IMR-90 (cell line): ENCODE data around the gene ZBED1. TPM values are rescaled to one million over a fixed set of nuclear protein-coding genes. Genes with fewer than 3 reads are reported as not detected.
"Not testable (repeated sequence)": the region's sequence is repeated elsewhere in the genome, so short reads cannot be mapped to it uniquely, and the experiment has no call there.

Source experiments
- ATAC-seq: fragments of 200-7000 bp; cut with Tn5 transposase; 2 replicates; pipeline ENCODE4 v1.9.1; 2020; ENCODE audit warnings: low read depth, mild to moderate bottlenecking, moderate library complexity
- BruUV-seq: library from RNA; stranded (reverse); fragments of 400-500 nt; replicated peaks from 2 replicates; lab custom pipeline; 2021; lab: Mats Ljungman, UMichigan
- CTCF ChIA-PET: fragments of 300-600 bp; formaldehyde crosslinking; extraction: SDS; loops from one replicate; lab custom pipeline; 2021; ENCODE audit warnings: antibody characterized with exemption; lab: Yijun Ruan, JAX
- POLR2A ChIA-PET: fragments of 300-600 bp; sonication (Branson Sonifier 250); formaldehyde crosslinking; loops from one replicate; lab custom pipeline; 2022; ENCODE audit warnings: antibody characterized with exemption; ENCODE audit not compliant: unreplicated experiment; lab: Charles Lee
- DNase-seq: peaks from one replicate; pipeline ENCODE4 v3.0.0; 2013
- H2AFZ ChIP-seq: replicated peaks from 2 replicates; pipeline ENCODE3; 2013; ENCODE audit warnings: low read length, mild to moderate bottlenecking; ENCODE audit not compliant: poor library complexity
- H2AK5ac ChIP-seq: 2 replicates; pipeline ENCODE4 v1.6.1; 2013; ENCODE audit warnings: low read depth, low read length, inconsistent platforms
- H2AK9ac ChIP-seq: replicated peaks from 2 replicates; pipeline ENCODE3; 2013; ENCODE audit warnings: mild to moderate bottlenecking, low read depth, low read length, moderate library complexity; ENCODE audit not compliant: poor library complexity
- H2BK120ac ChIP-seq: 2 replicates; pipeline ENCODE4 v1.6.1; 2013; ENCODE audit warnings: low read depth, low read length, inconsistent platforms
- H2BK15ac ChIP-seq: 3 replicates; pipeline ENCODE4 v1.6.1; 2013; ENCODE audit warnings: low read depth, low read length, inconsistent platforms
- H2BK20ac ChIP-seq: 2 replicates; pipeline ENCODE4 v1.6.1; 2013; ENCODE audit warnings: low read depth, mild to moderate bottlenecking, inconsistent platforms, low read length, moderate library complexity
- H2BK5ac ChIP-seq: 2 replicates; pipeline ENCODE4 v1.6.1; 2013; ENCODE audit warnings: mild to moderate bottlenecking, low read depth, low read length, inconsistent platforms; ENCODE audit not compliant: poor library complexity, severe bottlenecking
- H3K14ac ChIP-seq: replicated peaks from 2 replicates; pipeline ENCODE4 v1.6.1; 2013; ENCODE audit warnings: low read depth, low read length, inconsistent platforms
- H3K18ac ChIP-seq: 2 replicates; pipeline ENCODE4 v1.6.1; 2013; ENCODE audit warnings: low read depth, low read length, control low read depth
- H3K23ac ChIP-seq: 2 replicates; pipeline ENCODE4 v1.6.1; 2013; ENCODE audit warnings: low read depth, low read length, inconsistent platforms
- H3K27ac ChIP-seq: 2 replicates; pipeline ENCODE4 v1.5.1; 2013; ENCODE audit warnings: mild to moderate bottlenecking, control low read depth, low read length; ENCODE audit not compliant: insufficient read depth
- H3K27me3 ChIP-seq: 2 replicates; pipeline ENCODE4 v1.6.1; 2013; ENCODE audit warnings: low read length; ENCODE audit not compliant: control insufficient read depth, insufficient read depth
- H3K36me3 ChIP-seq: 2 replicates; pipeline ENCODE4 v1.6.1; 2013; ENCODE audit warnings: low read length, mixed read lengths; ENCODE audit not compliant: control insufficient read depth, insufficient read depth
- H3K4ac ChIP-seq: 2 replicates; pipeline ENCODE4 v1.6.1; 2013; ENCODE audit warnings: low read depth, low read length, inconsistent platforms
- H3K4me1 ChIP-seq: 2 replicates; pipeline ENCODE4 v1.6.1; 2013; ENCODE audit warnings: low read length, mixed read lengths; ENCODE audit not compliant: control insufficient read depth, insufficient read depth
- H3K4me2 ChIP-seq: 2 replicates; pipeline ENCODE4 v1.6.1; 2013; ENCODE audit warnings: low read depth, mild to moderate bottlenecking, control low read depth, low read length, moderate library complexity
- H3K4me3 ChIP-seq: 2 replicates; pipeline ENCODE4 v1.5.1; 2013; ENCODE audit warnings: low read depth, mild to moderate bottlenecking, control low read depth, low read length, moderate library complexity; ENCODE audit not compliant: insufficient read depth
- H3K56ac ChIP-seq: 2 replicates; pipeline ENCODE4 v1.6.1; 2013; ENCODE audit warnings: low read length, inconsistent platforms; ENCODE audit not compliant: insufficient read depth; ENCODE audit errors: extremely low read depth
- H3K79me1 ChIP-seq, 2 experiments: 2 replicates each; pipeline ENCODE4 v1.6.1; 2013; ENCODE audit warnings: low read length in 2 of 2, inconsistent platforms in 1 of 2, low read depth in 1 of 2
- H3K9ac ChIP-seq: 2 replicates; pipeline ENCODE4 v1.6.1; 2013; ENCODE audit warnings: low read depth, low read length, control low read depth
- H3K9me1 ChIP-seq: 2 replicates; pipeline ENCODE4 v1.6.1; 2013; ENCODE audit warnings: low read length, inconsistent platforms; ENCODE audit not compliant: insufficient read depth
- H3K9me3 ChIP-seq: 2 replicates; pipeline ENCODE4 v1.6.1; 2013; ENCODE audit warnings: low read length; ENCODE audit not compliant: control insufficient read depth, insufficient read depth
- H4K20me1 ChIP-seq: 2 replicates; pipeline ENCODE4 v1.6.1; 2013; ENCODE audit warnings: low read length, inconsistent platforms; ENCODE audit not compliant: insufficient read depth
- H4K5ac ChIP-seq: 2 replicates; pipeline ENCODE4 v1.6.1; 2013; ENCODE audit warnings: mild to moderate bottlenecking, low read depth, low read length, control low read depth
- H4K8ac ChIP-seq, 2 experiments: 2 replicates each; pipeline ENCODE4 v1.6.1; 2013; ENCODE audit warnings: low read depth in 2 of 2, low read length in 2 of 2, control low read depth in 1 of 2, inconsistent platforms in 1 of 2
- H4K91ac ChIP-seq: 2 replicates; pipeline ENCODE4 v1.6.1; 2013; ENCODE audit warnings: low read depth, low read length, inconsistent platforms; ENCODE audit not compliant: insufficient read depth
- CEBPB ChIP-seq: IDR thresholded peaks from 2 replicates; pipeline ENCODE4 v1.6.1; 2012; ENCODE audit warnings: low read depth, low read length, improper control_type of control experiment
- CHD1 ChIP-seq: IDR thresholded peaks from 2 replicates; pipeline ENCODE4 v1.6.1; 2012; ENCODE audit warnings: low read depth, low read length, improper control_type of control experiment
- MXI1 ChIP-seq: IDR thresholded peaks from 2 replicates; pipeline ENCODE4 v1.6.1; 2012; ENCODE audit warnings: low read depth, mild to moderate bottlenecking, low read length, moderate library complexity, borderline replicate concordance
- POLR2A ChIP-seq: IDR thresholded peaks from 2 replicates; pipeline ENCODE4 v1.6.1; 2012; ENCODE audit warnings: mild to moderate bottlenecking, low read depth, low read length
- RCOR1 ChIP-seq: IDR thresholded peaks from 2 replicates; pipeline ENCODE4 v1.6.1; 2012; ENCODE audit warnings: mild to moderate bottlenecking, low read length, improper control_type of control experiment; ENCODE audit not compliant: insufficient replicate concordance
- RFX5 ChIP-seq: IDR thresholded peaks from 2 replicates; pipeline ENCODE4 v1.8.0; 2012; ENCODE audit warnings: low read depth, mild to moderate bottlenecking, low read length, moderate library complexity
- USF2 ChIP-seq: fragments of 150-350 bp; IDR thresholded peaks from 2 replicates; pipeline ENCODE4 v1.6.1; 2017; ENCODE audit warnings: mild to moderate bottlenecking, antibody characterized with exemption, low read length, low read depth
- WGBS, 2 experiments: methylation state at CpG; one replicate each; pipeline versions ENCODE4 v1.1.5 to v1.1.7; 2013; ENCODE audit warnings: missing lambda C conversion rate in 2 of 2; ENCODE audit not compliant: insufficient read length in 1 of 2; ENCODE audit errors: extremely low coverage in 2 of 2; 5-methylcytosine and 5-hydroxymethylcytosine counted together
- dilution Hi-C: fragments of 300-500 bp; cut with HindIII; formaldehyde crosslinking; loops from one replicate; pipeline ENCODE4 v1.14.3; 2018; ENCODE audit warnings: low sequenced_read_pairs; ENCODE audit not compliant: unreplicated experiment
- in situ Hi-C: fragments of 300-500 bp; cut with MboI; formaldehyde crosslinking; loops from 3 replicates; pipeline ENCODE4 v1.14.3; 2019; ENCODE audit warnings: low sequenced_read_pairs, inconsistent platforms, mixed read lengths
- intact Hi-C: fragments of 100-400 bp; cut with micrococcal nuclease; formaldehyde crosslinking; loops from 2 replicates; pipeline ENCODE4 v1.10.0; 2022
- polyA plus RNA-seq, 3 experiments: library from polyadenylated mRNA; depleted of rRNA; stranded (reverse); fragments of >200 nt; gene quantifications; 2 replicates each; pipeline ENCODE4 v1.2.3, GENCODE V29; 2012; ENCODE audit warnings: low replicate concordance in 1 of 3
- total RNA-seq: library from RNA; depleted of rRNA; stranded (reverse); fragments of >200 nt; gene quantifications from 2 replicates; pipeline ENCODE4 v1.2.3, GENCODE V29; 2012

ZBED1 gene
- total and polyA plus RNA-seq, 2 of the 4 experiments (the other 2 are of a cell fraction) = 13.1 to 21.5 TPM

- no peak for TF ChIP-seq CEBPB
- TF ChIP-seq RFX5 = no peak
- TF ChIP-seq POLR2A = no peak
- no peak for TF ChIP-seq MXI1
- no peak for TF ChIP-seq CHD1
- no peak for TF ChIP-seq USF2
- TF ChIP-seq RCOR1 = no peak
- no peaks in the 10 kb centered on the region for H3K9me1 ChIP-seq
- H4K91ac ChIP-seq = no peak overlapping the region
- H2BK20ac ChIP-seq = no peak overlapping the region
- in situ Hi-C loops (no loop called here), intact Hi-C loops (no loop called here), dilution Hi-C loops (no loop called here)
- no peak overlapping the region for H4K8ac ChIP-seq
- H2BK120ac ChIP-seq = no peak overlapping the region
- no peak overlapping the region for H3K4me2 ChIP-seq
- no peak overlapping the region for H2AK9ac ChIP-seq
- no peaks in the 10 kb centered on the region for H3K79me1 ChIP-seq
- no peak overlapping the region for H3K56ac ChIP-seq
- no peaks in the 10 kb centered on the region for H4K20me1 ChIP-seq
- CTCF ChIA-PET = no interaction called here
- BruUV-seq = no TSS peak
- no peak overlapping the region for H4K5ac ChIP-seq
- no peak overlapping the region for H3K18ac ChIP-seq
- no peak overlapping the region for H3K14ac ChIP-seq
- DNase-seq (no peak), ATAC-seq (no peak)
- H2BK15ac ChIP-seq = no peak overlapping the region
- no peak overlapping the region for H3K23ac ChIP-seq
- H2AFZ ChIP-seq = no peak overlapping the region
- H3K4me3 ChIP-seq = no peak overlapping the region
- H3K27me3 ChIP-seq = peaks cover 2% of the 10 kb centered on the region; the same call in 1 of the 2 replicates
- POLR2A ChIA-PET = no interaction called here
- H3K27ac ChIP-seq = no peak overlapping the region
- no CpG with 5 or more reads among the region's 3 CpGs for WGBS, 2 experiments
- H3K4me1 ChIP-seq = no peaks in the 10 kb centered on the region
- H3K9ac ChIP-seq = no peak overlapping the region
- no peak overlapping the region for H3K4ac ChIP-seq
- no peaks in the 10 kb centered on the region for H3K36me3 ChIP-seq
- no peak overlapping the region for H2AK5ac ChIP-seq
- no peaks in the 10 kb centered on the region for H3K9me3 ChIP-seq
- H2BK5ac ChIP-seq = no peak overlapping the region
These were observed 6.4 kb upstream of the ZBED1 start for GRCh38 chrX:2507196-2507595.

- H3K56ac ChIP-seq, BruUV-seq, DNase-seq, H3K36me3 ChIP-seq, H2BK120ac ChIP-seq, H3K23ac ChIP-seq, H3K4me2 ChIP-seq, POLR2A ChIA-PET, CTCF ChIA-PET, H4K5ac ChIP-seq, H4K20me1 ChIP-seq, H3K27me3 ChIP-seq, H3K27ac ChIP-seq, H2AK9ac ChIP-seq, H2BK5ac ChIP-seq, H2AFZ ChIP-seq, ATAC-seq, H2AK5ac ChIP-seq, H3K79me1 ChIP-seq, H3K9me3 ChIP-seq, H3K4me3 ChIP-seq, H2BK20ac ChIP-seq, H4K91ac ChIP-seq, in situ Hi-C loops, H3K9me1 ChIP-seq, intact Hi-C loops, dilution Hi-C loops, H2BK15ac ChIP-seq, H3K9ac ChIP-seq, H4K8ac ChIP-seq, H3K4ac ChIP-seq, H3K18ac ChIP-seq, H3K4me1 ChIP-seq, H3K14ac ChIP-seq: not testable (repeated sequence)
- WGBS, 2 experiments = no CpG with 5 or more reads among the region's 8 CpGs
These were observed 4.6 kb upstream of the ZBED1 start for GRCh38 chrX:2505341-2505740.
